ENCODE measurements around the gene MAP3K7CL.
"Not testable (repeated sequence)": the region's sequence is repeated elsewhere in the genome, so short reads cannot be mapped to it uniquely, and the experiment has no call there.

The MAP3K7CL gene

DNA sequence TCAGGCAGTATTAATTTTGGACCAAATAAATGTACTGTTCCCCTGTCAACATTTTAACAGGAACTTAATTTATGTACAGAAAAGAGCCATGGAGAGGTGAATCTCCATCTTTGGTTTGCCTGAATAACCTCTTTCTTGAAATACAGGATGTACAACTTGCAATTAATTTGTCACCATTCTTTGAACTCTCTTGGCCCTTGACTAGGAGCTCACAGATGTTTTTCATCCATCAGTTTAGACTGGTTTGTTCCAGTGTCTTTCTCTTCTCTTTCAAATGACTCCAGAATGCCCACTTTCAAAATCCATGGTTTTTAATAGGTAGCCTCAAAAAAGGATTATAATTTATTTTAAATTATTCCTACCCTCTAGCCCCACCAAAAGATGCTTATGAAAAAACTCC, 5.0 kb downstream of the MAP3K7CL start:
- DNase-seq = no peak

DNA sequence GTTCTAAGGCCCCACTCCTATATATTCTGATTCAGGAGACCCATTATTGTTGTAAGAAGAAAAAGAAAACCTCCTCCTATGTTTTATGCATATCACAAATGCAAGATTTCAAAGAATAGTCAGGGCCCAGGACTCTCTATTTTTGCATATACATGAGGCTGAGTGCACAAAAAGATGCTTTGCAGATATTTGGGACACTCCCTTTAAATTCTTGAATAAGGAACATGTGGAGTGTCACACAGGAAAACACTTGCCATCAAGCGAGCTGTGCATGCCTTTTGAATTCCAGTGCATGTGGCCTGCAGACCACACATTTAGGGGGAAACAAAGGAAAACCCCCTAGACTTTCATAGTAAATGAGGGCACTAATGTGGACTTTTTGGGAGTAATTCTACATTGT, 5.6 kb downstream of the MAP3K7CL start:
- DNase-seq = no peak

DNA sequence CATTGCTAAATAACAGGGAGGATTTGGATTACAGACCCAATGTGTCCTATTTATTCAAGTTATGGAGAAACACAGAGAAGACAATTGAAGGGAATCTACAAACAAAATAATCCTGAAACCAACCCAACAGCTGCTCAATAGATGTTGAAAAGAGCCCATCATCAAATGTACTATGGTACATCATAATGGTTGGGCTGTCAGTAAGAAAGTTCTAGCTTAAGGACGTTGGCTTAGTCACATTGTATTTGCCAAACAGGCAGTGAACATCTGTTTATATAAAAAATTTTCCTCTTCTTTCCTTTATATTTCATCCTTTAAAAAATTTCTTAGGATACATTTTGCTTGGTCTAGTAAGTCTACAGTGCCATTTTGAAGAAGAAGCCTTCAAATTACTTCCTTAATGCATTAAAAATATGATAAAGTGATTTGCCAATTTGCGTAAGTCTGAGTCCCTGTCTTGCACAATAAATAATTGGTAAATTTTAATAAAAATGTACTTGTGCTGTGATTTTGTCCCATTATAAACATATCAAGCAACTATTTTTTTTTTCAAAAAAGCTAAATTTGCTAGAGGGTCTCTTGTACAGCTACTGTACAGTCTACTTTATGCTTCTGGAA, 14.4 kb downstream of the MAP3K7CL start:
- no peak for DNase-seq

DNA sequence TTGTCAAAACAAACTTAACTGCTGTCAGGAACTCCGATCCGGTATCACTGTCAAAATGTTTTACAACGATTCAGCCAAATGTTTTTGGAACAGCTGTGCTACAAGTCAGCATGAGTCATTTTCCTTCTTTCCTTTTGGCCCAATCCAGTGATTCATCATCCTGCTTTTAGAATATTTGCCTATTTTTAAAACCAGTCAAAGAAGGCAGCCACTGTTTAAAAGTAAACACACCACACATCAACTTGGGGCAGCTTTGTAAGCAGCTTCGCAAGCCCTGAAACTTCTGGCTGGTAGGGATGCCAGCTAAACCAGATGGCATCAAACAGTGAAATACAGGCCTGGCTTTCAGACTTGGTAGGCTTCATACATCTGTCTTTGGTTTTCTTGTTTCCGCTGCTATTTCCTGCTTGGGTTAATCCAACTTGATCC, 14.9 kb downstream of the MAP3K7CL start:
- DNase-seq = peak; percentile 70

DNA sequence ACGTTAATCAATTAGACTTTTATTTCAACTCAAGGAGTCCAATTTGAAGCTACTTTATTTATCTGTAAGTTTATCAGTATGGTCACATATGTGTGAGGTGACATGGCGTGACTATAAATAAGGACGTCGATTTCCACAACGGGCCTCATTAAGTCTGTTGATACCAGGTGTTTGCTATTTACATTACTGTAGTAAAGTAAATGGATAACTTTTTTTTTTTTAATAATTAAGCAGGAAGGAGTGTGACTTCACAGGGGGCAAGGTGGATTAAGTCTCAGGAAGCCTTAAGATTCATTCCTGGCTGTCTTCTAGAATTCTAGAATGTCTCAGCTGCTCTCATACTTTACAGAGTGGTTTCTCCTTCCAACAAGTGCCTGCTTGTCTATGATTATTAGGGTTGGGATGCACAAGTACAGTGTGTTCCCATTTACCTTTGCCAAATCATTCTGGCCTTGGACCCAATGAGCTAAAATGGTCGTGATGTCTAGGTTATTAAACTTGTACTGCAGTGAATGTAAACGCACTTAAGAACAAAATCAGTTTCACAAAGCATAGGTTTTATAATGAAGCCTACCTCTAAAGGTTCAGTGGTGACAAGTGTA, 15.5 kb downstream of the MAP3K7CL start:
- DNase-seq = no peak

DNA sequence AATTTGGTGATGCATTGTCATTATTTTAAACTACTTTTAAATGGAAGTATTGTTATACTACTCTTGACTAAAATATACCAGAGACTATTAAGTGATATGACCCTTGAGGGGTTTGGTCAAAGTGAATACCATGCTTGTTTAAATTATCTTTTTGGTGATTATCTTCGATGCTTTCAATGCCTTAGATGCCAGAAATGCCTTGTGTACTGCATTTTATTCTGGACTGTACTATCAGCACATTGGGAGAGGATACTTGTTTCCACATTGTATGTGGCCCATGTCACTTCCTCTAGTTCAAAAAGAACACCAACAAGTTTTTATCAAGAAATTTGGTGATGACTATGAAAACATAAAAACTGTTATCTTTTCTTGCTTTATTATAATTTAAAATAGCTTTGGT, 16.3 kb downstream of the MAP3K7CL start:
- no peak for DNase-seq

DNA sequence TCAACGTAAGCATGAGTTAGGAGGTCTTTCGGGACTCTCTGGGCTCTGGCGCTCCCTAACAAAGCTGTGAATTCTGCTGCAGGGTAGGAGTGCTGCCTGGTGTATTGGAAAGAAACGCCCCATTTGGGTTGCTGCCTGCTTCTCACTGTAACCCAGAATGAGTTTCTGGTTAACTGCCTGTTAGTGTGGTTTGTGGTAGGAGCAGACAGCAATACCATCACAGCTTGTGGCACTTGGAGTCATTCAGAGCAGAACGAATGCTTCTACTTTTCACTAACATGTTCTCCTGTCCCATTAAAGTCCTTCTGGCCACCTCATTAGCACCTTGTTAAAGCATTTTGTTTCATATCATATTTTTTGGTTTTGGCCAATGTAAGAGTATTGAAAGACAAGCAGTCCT, 18.1 kb downstream of the MAP3K7CL start:
- DNase-seq = no peak

DNA sequence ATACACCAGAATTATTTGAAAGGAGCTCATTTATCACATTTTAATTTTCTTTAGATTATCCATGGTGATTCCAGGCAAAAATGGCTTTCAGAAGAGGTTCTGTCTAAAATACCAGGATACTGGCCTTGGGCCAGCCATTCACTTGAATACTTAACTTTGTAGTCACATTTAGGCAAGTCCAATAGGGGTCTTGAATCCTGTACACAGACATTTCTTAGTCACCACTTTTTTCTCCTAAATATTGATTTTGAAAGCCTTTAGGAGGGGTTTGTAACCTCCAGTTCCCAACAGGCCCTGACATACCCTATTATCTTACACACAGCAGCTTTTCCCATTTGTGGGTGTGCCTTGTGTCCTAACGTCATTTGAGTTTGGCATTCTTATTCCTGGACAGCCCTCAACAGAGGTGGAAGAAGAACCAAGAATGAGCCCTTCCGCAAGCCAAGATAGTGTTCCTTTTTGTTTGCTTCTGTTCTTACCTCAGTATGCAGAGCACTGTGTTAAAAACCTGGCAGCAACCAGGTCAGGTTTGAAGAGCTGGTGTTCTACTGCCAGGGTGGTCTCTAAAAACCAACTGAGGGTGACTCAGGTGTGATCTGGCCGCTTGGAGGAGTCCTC, 19.5 kb downstream of the MAP3K7CL start:
- DNase-seq = no peak

DNA sequence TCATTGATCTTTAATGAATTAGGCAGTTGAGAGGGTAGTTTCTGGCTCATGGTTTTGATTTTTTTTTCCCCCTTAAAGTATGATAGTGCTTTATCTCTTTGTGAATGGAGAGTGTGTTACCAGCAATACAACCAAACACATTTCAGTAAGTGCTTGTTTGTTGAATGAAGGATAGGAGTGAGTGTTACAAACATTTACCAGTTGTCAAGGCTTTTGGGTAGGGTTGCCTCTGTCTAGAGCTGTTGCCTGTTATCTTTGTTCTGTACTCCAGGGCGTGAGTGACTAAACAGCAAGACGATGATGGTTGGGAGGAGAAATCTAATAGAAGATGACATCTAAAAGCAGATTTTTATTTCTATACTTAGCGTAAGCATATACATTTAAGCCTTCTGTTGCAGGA, 21.5 kb downstream of the MAP3K7CL start:
- DNase-seq = no peak

DNA sequence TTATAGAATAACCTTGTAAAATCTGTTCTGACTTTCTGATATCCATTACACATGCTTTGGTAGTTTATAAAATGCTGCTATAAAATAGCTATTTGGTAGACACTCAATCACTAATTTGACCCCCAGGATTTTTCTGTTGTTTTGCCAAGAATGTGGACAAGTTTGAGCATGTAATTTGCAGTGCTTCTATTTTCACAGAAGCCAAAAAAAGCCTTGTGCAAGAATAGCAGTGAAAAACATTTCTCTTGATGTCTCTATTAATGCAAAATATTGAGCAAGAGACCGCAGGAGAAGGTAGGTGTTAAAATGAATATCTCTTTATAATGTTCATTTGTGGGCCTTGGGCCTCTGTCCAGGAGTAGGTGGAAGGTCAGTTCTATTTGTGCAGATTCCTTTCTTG, 22.5 kb downstream of the MAP3K7CL start:
- no peak for DNase-seq

DNA sequence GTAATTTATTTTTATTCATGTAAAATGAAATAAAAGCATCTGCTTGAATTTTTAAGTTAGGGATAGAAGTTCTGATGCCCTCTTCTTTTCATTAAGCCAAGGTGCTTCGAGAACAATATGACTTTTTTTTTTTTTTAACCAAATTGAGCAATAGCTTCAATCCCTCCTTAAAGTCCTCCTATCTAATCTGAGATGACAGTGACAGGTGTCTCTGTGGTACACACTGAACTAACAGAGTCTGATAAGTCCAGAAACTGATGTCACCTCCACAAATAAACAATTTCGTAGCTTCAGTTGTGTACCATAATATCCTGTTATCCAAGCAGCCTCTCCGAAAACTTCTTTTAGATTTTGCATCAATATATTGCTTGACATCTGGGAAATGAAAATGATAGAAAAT, 23.8 kb downstream of the MAP3K7CL start:
- DNase-seq = no peak

DNA sequence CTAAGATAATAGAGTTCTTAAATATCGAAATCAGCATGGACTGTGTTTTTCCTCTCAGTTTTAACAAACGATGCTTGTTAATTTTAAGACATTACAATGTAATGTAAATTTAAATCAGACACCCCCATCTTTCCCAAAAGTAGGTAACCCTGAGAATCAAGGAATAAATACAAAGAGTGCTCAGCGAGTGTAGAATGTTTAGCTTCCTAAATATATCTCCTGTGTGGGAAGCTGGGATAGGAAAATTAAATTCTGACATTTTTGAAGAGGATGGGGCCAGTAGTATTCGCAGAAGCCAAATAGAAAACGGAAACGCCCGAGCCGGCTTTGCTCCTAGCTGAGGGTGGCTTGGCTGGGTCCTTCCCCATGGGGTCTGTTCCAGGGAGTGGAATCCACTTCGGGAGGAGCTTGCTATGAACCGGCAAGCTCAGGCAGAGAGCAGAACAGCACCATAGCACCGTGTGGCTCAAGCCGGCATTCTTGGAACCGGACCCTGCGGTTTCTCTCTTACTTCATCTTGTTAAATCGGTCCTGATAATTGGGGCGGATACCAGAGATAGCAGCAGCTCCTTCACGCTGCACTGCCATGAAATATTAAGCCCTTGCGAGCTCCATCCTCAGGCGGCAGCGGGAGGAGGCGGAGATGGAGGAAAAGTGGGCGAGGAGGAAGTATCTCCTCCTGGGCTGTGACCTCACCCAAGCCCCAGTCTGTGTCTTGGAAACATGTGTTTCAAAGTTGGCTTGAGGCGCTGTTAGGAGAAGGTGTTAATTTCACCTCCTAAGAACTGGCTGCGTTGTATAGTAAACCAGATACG, 24.9 kb downstream of the MAP3K7CL start:
- peak; percentile 30 for DNase-seq

DNA sequence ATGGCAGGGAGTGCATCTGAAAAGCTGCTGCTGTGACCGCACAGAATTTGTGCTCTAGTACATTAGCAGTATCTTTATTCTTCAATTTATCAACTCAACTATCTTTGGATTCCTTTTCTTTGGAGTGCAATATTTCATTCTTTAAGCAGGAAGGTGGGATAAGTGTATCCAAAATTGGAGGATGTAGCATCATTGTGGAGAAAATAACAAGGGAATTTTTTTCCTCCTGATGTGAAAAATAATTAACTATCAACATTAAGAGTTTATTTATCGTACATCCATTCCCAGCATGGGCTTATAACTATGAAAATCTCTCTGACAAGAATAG, 25.5 kb downstream of the MAP3K7CL start:
- DNase-seq = no peak

DNA sequence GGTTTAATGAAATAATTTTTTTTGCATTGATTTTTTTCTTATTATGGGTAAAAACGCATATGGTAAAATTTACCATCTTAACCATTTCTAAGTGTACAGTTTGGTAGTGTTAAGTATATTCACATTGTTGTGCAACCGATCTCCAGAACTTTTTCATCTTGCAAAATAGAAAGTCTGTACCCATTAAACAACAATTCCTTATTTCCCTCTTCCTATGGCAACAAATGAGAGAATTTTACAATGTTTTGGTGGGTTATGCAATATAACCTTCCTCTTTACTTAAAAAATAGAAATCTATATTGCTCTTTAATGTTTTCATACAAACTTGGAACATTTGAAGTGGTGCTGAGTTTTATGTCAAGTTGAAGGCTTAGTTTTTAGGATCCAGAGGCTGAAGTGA, 26.6 kb downstream of the MAP3K7CL start:
- DNase-seq = no peak

DNA sequence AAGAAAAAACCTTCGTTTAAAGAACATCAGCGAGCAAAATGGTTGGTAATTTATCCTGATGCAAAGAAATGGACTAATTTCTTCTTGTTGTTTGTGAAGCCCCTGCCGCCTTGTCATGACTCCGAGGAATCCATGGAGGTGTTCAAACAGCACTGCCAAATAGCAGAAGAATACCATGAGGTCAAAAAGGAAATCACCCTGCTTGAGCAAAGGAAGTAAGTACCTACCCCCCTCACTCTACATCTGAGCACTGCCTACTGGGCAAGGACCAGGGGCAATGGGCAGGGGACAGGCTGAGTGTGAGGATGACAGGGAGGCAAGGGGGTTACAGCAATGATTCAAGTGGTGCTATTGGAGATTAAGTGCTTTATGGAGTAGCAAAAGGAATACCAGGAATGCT, 29.4 kb downstream of the MAP3K7CL start:
- no peak for DNase-seq

DNA sequence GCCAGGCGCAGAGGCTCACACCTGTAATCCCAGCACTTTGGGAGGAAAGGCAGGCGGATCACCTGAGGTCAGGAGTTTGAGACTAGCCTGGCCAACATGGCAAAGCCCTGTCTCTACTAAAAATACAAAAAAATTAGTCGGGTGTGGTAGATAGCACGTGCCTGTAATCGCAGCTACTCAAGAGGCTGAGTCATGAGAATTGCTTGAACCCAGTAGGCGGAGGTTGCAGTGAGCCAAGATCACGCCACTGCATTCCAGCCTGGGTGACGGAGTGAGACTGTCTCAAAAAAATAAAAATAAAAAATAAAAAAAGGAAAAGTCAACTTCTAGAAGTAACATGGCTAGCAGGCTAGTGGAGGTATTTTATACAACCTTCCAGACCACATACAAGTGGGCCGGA, 32.4 kb downstream of the MAP3K7CL start:
- peak; percentile 59 for DNase-seq

DNA sequence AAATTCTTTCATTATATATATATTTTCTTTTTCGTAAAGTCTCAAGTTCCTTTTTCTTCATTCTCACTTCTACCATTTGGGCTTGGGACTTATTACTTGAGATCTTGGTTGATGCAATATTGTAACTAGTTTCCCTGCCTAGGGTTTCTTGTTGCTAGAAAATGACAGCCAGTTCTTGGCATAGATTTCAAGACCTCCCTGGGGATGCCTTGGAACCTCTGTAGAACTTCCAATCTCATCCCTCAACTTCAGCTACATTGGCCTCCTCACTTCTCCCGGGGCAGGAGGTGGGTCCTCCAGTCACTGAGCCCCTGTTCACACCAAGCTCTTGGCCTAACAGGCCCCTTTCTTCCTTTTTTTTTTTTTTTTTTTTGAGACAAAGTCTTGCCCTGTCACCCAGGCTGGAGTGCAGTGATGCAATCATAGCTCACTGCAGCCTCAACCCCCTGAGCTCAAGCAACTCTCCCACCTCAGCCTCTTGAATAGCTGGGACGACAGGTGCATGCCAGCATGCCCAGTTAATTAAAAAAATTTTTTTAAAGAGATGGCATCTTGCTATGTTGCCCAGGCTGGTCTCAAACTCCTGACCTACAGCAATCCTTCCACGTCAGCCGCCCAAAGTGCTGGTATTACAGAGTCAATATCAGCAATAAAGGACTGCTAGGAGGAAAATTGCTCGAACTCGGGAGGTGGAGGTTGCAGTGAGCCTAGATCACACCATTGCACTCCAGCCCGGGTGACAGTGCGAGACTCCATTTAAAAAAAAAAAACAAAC, 33.1 kb downstream of the MAP3K7CL start:
- DNase-seq = no peak

DNA sequence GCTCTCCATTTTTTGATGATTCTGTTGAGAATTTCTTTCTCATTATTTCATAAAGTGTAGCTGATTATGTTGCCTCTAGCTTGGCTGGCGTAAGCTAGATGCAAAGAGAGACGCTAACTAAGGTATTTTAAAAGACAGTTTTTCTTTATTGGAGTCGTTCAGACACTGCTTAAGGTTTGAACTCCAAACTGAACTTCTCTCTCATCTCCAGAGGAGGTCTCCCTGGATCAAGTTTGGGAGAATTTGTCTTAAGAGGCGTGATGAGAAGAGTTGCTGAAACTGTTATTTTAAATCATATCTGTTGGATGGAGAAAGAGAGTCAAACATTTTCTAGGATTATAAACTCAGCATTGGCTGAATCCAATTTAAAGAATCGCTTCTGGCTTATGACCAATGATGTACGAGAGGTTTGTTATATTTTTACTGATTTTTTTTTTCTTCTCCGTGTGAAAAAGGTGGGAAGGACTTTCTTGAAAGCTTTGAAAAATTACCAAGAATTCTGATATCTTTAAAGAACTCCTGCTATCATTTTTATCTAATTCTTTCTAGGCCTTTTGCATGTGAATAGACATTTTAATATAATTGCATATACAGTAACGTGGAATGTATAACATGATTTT, 34.0 kb downstream of the MAP3K7CL start:
- DNase-seq = peak; percentile 77

DNA sequence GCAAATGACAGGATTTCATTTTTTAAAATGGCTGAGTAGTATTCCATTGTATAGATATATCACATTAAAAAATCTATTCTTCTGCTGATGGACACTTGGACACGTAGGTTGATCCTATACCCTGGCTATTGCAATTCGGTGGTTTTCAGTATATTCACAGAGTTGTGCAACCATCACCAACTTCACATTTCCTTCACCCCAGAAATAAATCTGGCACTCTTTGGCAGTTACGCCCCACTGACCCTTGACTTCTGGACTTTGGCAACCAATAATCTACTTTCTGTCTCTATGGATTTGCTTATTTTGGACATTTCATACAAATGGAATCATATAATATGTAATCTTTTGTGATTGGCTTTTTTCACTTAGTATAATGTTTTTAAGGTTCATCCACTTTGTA, 35.9 kb downstream of the MAP3K7CL start:
- no peak for DNase-seq

DNA sequence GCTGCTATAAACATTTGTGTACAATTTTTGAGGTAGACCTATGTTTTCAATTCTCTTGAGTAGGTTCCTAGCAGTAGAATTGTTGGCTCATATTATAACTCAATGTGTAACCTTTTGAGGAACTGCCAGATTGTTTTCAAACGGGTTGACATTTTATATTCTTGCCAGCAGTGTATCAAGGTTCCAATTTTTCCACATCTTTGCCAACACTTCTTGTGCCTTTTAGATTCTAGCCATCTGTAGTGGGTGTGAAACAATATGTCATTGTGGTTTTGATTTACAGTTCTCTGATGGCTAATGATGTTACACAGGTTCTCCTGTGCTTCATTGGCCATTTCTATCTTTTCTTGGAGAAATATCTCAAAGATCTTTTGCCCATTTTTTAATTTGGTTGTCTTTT, 36.4 kb downstream of the MAP3K7CL start:
- DNase-seq = no peak

DNA sequence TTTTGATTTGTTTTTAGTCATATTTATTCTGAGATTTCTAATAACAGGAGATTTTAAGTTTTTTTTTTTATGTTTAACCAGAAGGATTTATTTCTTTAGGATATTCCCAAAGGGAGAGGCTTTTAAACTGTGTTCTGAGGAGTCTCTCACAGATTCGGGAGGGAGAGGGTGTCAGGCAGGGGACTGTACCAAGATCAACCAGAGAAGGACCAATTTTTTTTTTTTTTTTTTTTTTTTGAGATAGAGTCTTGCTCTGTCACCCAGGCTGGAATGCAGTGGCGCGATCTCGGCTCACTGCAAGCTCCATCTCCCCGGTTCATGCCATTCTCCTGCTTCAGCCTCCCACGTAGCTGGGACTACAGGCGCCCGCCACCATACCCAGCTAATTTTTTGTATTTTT, 37.0 kb downstream of the MAP3K7CL start:
- not testable (repeated sequence) for DNase-seq

DNA sequence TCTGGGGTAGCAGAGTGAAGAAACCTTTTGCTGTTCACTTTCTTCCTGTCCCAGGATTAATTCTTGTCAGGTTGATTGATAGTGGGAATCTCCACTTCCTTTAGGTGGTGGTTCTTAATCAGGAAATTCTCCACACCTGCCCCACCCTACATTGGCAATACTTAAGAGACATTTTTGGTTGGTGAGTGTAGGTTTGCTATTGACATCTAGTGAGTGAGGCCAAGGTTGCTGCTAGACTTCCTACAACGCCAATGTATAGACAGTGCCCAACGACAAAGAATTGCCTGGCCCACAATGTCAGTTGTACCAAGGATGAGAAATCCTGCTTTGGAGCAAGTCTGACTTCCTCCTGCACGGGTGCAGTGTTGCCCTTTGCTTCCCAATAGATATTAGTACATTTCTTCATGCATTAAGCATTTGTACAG, 38.5 kb downstream of the MAP3K7CL start:
- DNase-seq = no peak

DNA sequence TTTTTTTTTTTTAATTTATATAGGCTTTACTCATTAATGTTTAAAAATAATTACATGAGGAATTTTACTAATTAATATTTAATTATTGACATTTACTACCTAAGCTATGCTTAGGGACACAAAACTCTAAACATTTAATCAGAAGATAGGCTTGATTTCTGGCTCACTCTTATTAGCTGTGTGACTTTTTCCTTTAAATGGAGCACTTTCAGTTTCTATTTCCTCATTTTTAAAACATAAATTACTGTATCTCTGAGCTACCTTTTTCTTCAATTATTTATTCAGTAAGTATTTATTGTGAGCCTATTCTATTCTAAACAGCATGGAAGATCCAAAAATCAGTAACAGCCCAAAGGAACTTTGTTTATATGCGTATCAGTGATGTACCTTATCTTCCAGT, 40.5 kb downstream of the MAP3K7CL start:
- no peak for DNase-seq

All from kidney glomerular epithelial cell (primary cell).